Nasal cavity respiratory epithelium epithelial cell of viscerocranial mucosa (primary cell): Measurements from ENCODE around the gene USHBP1. TPM values are rescaled to one million over a fixed set of nuclear protein-coding genes. Genes with fewer than 3 reads are reported as not detected.

Source experiments
- total RNA-seq: library from RNA; depleted of rRNA; stranded (reverse); fragments of >200 nt; gene quantifications from 2 replicates; pipeline ENCODE4 v1.2.3, GENCODE V29; 2014

USHBP1 gene, protein sequence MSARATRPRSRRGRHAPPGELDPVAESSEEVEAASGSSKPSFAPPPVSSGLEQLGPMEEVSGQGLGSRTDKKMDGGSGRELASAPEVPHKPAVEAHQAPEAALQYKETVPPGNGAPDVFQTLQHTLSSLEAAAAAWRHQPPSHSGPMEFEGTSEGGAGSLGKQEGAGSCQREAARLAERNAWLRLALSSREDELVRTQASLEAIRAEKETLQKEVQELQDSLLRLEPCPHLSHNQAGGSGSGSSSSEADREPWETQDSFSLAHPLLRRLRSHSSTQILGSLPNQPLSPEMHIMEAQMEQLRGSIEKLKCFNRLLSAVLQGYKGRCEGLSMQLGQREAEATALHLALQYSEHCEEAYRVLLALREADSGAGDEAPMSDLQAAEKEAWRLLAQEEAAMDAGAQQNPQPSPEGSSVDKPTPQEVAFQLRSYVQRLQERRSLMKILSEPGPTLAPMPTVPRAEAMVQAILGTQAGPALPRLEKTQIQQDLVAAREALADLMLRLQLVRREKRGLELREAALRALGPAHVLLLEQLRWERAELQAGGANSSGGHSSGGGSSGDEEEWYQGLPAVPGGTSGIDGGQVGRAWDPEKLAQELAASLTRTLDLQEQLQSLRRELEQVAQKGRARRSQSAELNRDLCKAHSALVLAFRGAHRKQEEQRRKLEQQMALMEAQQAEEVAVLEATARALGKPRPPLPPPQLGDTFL
- not detected in 2 replicates for total RNA-seq

DNA sequence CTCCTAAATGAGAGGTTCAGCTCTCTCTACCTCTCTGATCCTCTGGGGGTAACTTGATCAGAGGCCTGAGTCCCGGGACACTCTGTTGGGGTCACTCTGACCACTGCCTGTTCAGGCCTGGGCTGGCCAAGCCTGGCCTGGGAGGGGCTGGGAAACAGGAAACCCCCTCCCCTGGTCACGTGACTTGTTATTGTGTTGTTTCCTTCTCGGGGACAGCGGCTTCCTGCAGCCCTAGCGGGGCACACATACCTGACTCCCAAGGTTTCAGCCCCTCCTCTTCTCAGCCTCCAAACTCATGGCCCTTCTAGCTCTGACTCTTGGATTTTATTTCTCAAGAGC lies at the start of gene USHBP1:
Gene USHBP1, minus strand, starts transcription at position 105 of the 339 bp plus-strand sequence. CDS start 446 bp downstream, outside the sequence.

DNA sequence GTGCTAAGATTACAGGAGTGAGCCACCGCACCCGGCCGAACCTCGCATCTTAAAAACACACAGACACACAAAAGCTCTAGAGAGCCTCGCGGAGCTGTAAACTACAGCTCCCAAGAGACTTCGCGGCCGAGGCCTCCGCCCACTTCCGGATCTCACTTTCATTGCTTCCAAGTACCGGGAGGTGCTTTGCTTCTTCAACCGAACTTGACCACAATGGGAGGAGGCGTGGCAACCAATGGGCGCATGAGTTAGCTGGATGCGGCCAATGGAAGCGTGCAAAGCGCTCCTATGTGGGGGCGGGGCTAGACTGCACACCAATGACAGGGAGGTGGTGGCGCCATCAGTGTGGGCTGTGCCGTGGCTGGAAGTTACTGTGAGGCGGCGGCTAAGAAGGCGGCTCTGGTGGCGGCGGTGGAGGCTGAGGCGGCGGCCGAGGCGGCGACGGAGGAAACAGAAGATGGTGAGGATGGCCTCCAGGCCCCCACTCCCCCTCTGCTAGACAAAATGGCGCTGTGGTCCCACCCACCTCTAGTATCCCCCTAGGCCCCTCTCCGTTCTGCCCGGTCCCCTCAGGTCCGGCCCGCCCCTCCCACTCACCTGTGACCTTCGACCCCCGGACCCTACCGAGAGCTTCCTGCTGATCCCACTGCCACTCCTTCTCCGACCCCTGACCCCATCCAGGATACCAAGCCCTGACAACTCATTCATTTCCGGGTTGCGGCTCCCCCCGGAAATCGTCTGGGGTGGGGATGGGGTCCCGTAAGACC lies 44.8 kb upstream of the USHBP1 start, which contains the start of gene DDA1:
Gene DDA1, plus strand, starts transcription at position 366 of the 767 bp plus-strand sequence. Its CDS starts 92 bp downstream, at position 458.

DNA sequence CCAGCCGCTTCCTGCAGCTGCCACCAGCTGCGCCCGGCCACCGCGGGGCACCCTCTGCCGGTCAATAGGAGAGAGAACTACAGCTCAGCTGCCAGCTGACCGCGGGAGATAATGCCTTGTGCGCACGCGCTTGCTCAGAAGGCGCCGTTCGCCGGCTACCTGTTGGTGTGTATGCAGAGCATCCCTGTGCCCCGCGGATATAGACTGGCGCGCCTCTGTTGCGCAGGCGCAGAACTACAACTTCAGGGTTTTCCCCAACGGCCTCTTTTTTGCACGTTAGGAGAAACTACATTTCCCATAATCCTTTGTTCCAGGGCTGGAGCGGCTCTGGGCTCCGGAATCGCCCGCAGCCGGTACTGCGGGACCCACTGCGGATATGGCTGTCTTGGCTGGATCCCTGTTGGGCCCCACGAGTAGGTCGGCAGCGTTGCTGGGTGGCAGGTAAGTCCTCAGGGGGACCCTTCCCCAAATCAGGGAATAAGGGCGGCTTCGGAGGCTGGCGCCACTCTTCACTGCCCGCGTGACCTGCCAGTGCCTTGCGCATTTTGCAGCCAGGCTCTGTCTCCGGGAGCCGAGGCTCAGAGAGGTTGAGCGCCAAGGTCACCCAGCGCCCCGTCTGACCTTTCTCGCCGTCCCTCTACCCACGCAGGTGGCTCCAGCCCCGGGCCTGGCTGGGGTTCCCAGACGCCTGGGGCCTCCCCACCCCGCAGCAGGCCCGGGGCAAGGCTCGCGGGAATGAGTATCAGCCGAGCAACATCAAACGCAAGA lies 41.2 kb upstream of the USHBP1 start, which contains the start of gene MRPL34:
Gene MRPL34, plus strand, starts transcription at position 356 of the 768 bp plus-strand sequence. Its CDS starts 21 bp downstream, at position 377.

DNA sequence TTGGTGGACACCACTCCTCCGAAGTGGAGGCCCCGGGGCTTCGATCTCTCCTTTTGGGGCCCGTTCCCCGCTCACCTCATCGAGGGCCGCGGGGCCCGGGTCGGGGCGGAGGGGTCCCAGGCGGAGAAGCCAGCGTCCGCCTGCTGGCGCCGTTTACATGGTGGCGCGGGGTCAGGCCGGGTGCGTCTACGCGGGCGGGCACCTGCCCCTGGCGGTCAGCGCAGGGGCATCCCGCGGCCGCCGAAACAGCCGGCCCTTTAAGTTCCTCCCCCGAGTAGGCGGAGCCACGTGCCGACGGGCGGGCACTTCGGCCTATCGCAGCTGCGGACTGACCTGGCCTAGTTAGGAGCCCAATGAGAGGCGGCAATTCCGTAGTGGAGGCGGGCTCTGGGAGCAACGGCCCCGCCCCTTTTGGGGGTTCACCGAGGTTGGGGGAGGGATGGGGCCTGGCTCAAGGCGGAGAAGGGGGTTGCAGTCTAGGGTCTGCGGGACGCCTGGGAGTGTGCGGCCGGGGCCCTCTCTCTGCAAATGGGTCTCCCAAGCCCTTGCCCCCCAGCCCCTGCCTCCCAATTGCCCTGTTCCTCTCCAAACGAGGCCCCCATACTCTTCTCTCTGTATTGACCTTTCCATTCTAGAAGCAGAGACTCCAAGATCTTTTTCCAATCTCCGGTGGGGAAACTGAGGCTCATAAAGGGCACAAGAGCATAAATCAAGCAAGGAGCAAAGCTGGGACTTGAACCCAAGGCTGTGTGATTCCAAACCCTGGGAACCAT lies 38.8 kb upstream of the USHBP1 start, which contains the start of gene ABHD8:
Gene ABHD8, minus strand, starts transcription at position 259 of the 773 bp plus-strand sequence. CDS start 1,809 bp downstream, outside the sequence.

DNA sequence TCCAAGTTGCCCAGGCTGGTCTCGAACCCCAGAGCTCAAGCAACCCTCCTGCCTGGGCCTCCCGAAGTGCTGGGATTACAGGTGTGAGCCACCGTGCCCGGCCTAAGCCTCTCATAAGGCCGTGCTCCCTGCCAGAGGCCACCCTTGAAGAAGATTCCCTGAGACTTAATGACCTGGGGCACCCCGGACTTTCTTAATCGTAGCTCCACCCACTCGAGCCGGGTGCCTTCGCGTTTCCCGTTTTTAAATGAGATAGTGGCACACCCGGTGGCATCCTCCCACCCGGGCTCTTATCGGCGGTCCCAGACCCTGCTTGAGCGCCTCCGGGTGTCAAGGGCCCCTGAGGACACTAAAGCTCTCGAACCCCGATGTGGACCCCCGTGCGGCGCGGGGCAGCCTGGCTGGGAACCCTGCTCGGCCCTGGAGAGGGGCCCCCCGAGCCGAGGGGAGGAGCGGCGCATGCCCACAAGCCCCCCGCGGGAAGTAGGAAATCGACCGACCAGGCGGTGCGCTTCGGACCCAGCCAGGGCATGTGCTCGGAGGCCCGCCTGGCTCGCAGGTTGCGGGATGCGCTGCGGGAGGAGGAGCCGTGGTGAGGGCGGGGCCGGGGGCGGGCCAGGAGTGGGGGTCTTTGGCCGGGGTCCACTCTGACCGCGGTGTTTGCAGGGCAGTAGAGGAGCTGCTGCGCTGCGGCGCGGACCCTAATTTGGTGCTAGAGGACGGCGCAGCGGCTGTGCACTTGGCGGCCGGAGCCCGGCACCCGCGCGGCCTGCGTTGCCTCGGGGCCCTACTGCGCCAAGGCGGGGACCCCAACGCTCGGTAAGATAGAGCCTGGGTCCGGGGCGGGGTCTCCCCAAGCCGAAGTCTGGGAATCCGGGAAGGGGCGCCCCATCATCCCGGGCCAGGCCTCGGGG lies 17.1 kb upstream of the USHBP1 start, which contains the start of gene ANKLE1:
Gene ANKLE1, plus strand, starts transcription at position 511 of the 914 bp plus-strand sequence. Its CDS starts 20 bp downstream, at position 531.

DNA sequence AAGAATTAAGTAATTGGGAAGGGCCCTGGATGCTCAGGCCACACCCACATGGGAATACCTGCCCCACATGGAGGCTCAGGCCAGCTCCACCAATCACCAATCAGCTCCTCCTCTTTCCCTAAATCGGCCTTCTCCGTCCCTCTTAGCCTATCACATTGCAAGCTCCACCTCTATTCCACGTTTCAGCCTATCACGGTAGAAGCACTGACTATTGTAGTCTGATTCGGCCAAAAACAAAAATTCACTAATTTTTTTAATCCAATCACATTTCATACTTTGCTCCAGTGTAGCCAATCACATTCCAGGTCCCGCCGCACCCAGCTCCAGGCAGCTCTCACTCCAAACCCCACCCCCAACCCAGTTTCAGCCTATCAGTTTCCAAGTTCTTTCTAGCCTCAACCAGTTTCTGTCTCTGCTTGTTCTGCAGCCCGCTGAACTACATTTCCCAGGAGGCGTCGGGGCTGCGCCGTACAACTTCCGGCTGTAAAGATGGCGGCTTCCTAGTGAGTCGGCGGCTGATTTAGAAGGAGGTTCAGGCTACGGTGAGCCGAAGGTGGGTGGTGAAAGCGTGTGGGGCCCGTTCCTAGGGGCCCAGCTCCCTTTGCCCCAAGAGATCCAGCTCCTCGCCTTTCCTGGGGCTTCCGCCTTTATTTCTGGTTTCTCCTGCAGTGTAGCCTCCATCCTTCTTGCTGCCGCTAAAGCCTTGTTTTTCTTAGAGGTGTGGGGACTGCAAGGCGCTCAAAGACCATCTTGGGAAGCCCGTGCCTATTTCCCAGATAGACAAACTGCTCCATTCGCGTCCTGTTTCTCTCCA lies 2.6 kb upstream of the USHBP1 start, which contains the start of gene BABAM1:
Gene BABAM1, plus strand, starts transcription at position 469 of the 814 bp plus-strand sequence. CDS start 1,364 bp downstream, outside the sequence.

DNA sequence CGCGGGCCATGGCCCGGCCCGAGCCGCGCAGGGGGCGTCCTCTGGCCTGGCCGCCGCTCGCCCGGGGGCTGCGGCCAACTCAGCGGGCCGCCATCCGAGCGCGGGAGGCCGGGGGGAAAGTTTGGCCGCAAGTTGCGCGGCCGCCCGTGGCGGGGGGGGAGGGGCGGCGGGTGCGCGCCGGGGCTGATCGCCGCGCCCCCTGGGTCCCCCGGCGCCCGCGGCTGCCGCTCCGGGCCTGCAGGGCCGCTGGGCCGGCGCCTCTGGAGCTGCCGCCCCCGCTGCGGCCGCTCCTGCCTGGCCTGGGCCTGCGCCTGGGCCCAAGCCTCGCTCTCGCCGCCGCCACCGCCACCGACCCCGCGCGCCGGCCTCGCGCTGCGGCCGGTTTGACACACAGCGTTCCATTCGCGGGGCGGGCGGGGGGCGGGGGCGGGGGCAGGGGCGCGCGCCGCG lies 19.0 kb downstream of the USHBP1 start, which contains the start of gene NR2F6:
Gene NR2F6, minus strand, starts transcription at position 385 of the 450 bp plus-strand sequence. CDS start 699 bp downstream, outside the sequence.

DNA sequence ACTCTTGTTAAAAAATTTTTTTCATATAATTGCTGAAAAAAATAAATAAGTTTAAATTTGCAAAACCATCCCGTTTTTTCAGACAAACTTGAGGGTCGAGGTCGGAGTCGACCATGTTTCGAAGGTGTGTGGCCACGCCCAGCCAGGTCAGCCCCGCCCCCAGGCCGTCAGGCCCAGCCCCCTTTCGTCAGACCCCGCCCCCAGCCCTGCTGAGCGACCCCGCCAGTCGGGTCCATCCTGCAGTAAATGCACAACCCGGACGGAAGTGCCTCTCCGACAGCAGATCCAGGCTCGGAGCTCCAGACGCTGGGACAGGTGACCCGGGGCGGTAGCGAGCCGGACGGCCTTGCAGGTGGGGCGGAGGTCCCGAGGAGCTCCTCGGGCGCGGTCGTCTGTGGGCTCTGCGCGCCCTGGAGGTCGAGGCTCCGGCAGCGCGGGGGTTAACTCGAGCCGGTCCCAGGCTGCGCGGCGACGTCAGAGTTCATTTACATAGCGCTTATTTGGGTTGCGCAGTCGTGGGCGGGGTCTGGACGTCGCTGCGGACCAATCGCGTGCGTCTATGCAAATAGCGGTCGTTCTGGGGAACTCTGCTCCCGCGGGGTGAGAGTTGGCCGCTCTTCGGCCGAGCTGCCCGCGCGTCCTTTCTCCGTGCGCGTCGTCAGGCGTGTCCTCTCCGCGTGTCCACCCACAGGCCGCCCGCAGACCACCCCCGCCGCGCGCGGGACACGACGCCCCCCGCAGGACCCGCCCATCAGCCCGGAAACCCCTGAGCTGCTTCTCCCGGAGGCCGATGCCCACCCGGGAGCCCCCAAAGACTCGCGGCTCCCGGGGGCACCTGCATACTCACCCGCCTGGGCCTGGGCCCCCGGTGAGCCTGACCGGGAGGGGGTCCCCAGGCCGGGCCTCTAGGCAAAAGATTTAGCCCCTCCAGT lies 38.3 kb downstream of the USHBP1 start, which contains the start of gene OCEL1:
Gene OCEL1, plus strand, starts transcription at position 225 of the 932 bp plus-strand sequence. Its CDS starts 22 bp downstream, at position 247.

DNA sequence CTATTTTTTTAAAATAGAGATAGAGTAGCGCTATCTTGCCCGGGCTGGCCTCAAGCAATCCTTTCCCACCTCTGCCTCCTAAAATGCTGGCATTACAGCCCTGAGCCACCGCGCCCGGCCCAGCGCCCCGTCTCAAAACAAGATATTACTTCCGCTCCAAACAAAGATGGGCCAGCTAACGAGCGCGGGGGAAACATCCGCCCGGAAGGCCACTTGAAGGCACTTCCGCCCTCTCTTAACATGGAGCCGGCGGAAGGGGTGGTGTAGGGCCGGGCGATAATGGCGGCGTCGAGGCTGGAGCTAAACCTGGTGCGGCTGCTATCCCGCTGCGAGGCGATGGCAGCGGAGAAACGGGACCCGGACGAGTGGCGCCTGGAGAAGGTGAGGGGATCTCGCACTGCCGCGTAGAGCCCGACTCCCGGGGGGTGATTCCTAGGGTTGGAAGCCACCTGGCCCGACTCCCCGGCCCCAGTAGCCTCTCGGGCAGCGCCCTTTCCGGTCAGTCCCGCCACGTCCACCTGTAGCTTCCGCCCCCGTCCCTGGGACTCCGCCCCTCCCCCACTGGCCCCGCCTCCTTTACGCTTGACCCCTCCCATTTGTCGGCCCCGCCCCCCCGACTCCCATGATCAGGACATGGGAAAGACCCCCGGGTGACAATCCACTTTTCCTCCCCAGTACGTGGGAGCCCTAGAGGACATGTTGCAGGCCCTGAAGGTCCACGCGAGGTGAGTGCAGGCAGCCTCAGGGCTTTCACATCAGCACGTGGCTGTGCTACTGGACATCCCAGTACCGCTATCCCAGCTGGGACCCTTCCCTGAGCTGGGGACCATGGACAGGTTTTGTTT lies 49.2 kb downstream of the USHBP1 start, which contains the start of gene USE1:
Gene USE1, plus strand, starts transcription at position 231 of the 845 bp plus-strand sequence. Its CDS starts 49 bp downstream, at position 280.

Other genes with a start within 250 kb of the USHBP1 start
- gene CPAMD8, start 237.9 kb downstream of the USHBP1 start, total RNA-seq = 0.34 and 2.6 TPM in 2 replicates
- gene HAUS8, start 189.3 kb downstream of the USHBP1 start, total RNA-seq = 1.7 and 2.0 TPM in 2 replicates
- gene MYO9B, start 189.0 kb downstream of the USHBP1 start, total RNA-seq = 20.2 and 38.2 TPM in 2 replicates
- gene USE1, start 49.4 kb downstream of the USHBP1 start, total RNA-seq = 9.6 and 12.5 TPM in 2 replicates
- gene OCEL1, start 38.5 kb downstream of the USHBP1 start, total RNA-seq = 1.4 and 2.1 TPM in 2 replicates
- 68.0 and 99.5 TPM in 2 replicates for gene NR2F6, start 18.8 kb downstream of the USHBP1 start, total RNA-seq
- gene BABAM1, start 2.7 kb upstream of the USHBP1 start, total RNA-seq = 48.9 and 67.7 TPM in 2 replicates
- 0.64 and 0.68 TPM in 2 replicates for gene ANKLE1, start 17.2 kb upstream of the USHBP1 start, total RNA-seq
- 7.5 and 13.8 TPM in 2 replicates for gene ABHD8, start 38.7 kb upstream of the USHBP1 start, total RNA-seq
- gene MRPL34, start 41.1 kb upstream of the USHBP1 start, total RNA-seq = 42.2 and 55.4 TPM in 2 replicates
- gene DDA1, start 44.8 kb upstream of the USHBP1 start, total RNA-seq = 15.0 and 38.4 TPM in 2 replicates
- 3.4 and 7.6 TPM in 2 replicates for gene ANO8, start 70.1 kb upstream of the USHBP1 start, total RNA-seq
- 20.8 and 25.2 TPM in 2 replicates for gene GTPBP3, start 72.8 kb upstream of the USHBP1 start, total RNA-seq
- gene PLVAP, start 112.6 kb upstream of the USHBP1 start, total RNA-seq = not detected in 2 replicates
- 0.07 TPM in 1 of 2 replicates, not detected in the other for gene CCDC194, start 129.5 kb upstream of the USHBP1 start, total RNA-seq
- 1.7 and 34.3 TPM in 2 replicates for gene BST2, start 140.9 kb upstream of the USHBP1 start, total RNA-seq
- gene MVB12A, start 155.3 kb upstream of the USHBP1 start, total RNA-seq = 21.4 and 21.9 TPM in 2 replicates
- gene TMEM221, start 183.9 kb upstream of the USHBP1 start, total RNA-seq = 0.21 TPM in 1 of 2 replicates, not detected in the other
- not detected in 2 replicates for gene NXNL1, start 196.2 kb upstream of the USHBP1 start, total RNA-seq
- gene SLC27A1, start 205.8 kb upstream of the USHBP1 start, total RNA-seq = 6.5 and 19.6 TPM in 2 replicates
- gene PGLS, start 246.9 kb upstream of the USHBP1 start, total RNA-seq = 42.0 and 66.7 TPM in 2 replicates